ENCODE measurements around the gene CALR3. TPM values are rescaled to one million over a fixed set of nuclear protein-coding genes. Genes with fewer than 3 reads are reported as not detected.
"Not testable (repeated sequence)": the region's sequence is repeated elsewhere in the genome, so short reads cannot be mapped to it uniquely, and the experiment has no call there.

The CALR3 gene
- not detected for total RNA-seq

GRCh38 chr19:16495982-16496612, at the start of gene CALR3, which contains the start of gene C19orf44:
CALR3 (minus strand) TSS chr19:16496167; CDS start chr19:16496129, 38 bp downstream.
C19orf44 (plus strand) TSS chr19:16496394; CDS start chr19:16500793, 4,399 bp downstream.
- H3K27me3 ChIP-seq = no peaks in the 10 kb centered on the region
- no peaks in the 10 kb centered on the region for H3K9me3 ChIP-seq
- TF ChIP-seq EP300 (IDR thresholded peaks at IDR 0.05) (peak; percentile 89 to 98), CTCF (IDR thresholded peaks at IDR 0.05) (peak in 4 of 5 experiments; percentile 16 to 68 (median 36)), POLR2A (IDR thresholded peaks at IDR 0.05) (peak; percentile 40 to 41)
- peaks cover 0 to 16% (median 4%) of the 10 kb centered on the region in 4 donors for H3K4me1 ChIP-seq
- H3K27ac ChIP-seq = peak within 1 kb of the TSS in 3 of 4 donors; percentile 48 to 83 (median 78)
- 1% methylated on average over 40 to 45 of the region's 52 CpGs for WGBS, 2 donors
- H3K36me3 ChIP-seq = peaks cover 0 to 12% (median 0%) of the 10 kb centered on the region in 3 donors
- DNase-seq (ENCODE audit: low spot score in 2 of 2) = peak; percentile 97 to 98
- peak within 1 kb of the TSS; percentile 51 to 73 (median 55) for H3K4me3 ChIP-seq

- peaks cover 8 to 40% (median 29%) of the 10 kb centered on the region in 4 donors for H3K4me1 ChIP-seq
- H3K27ac ChIP-seq = no peak overlapping the region
- DNase-seq (ENCODE audit: low spot score in 2 of 2) = no peak
- no peaks in the 10 kb centered on the region for H3K27me3 ChIP-seq
- whole genome bisulfite sequencing, 2 donors = 88% methylated on average over 11 of the region's 11 CpGs
- H3K9me3 ChIP-seq = no peaks in the 10 kb centered on the region
- peaks cover 0 to 16% (median 0%) of the 10 kb centered on the region in 3 donors for H3K36me3 ChIP-seq
- TF ChIP-seq POLR2A (IDR thresholded peaks at IDR 0.05) (no peak), CTCF (IDR thresholded peaks at IDR 0.05) (no peak), EP300 (IDR thresholded peaks at IDR 0.05) (no peak)
- no peak overlapping the region for H3K4me3 ChIP-seq
Observed at GRCh38 chr19:16544473-16545231, 48.7 kb upstream of the CALR3 start.

GRCh38 chr19:16543734-16544133, 47.8 kb upstream of the CALR3 start:
- not testable (repeated sequence) for H3K27ac ChIP-seq; DNase-seq (ENCODE audit: low spot score in 2 of 2); H3K27me3 ChIP-seq; H3K9me3 ChIP-seq; H3K4me3 ChIP-seq
- peaks cover 0 to 23% (median 0%) of the 10 kb centered on the region in 3 donors for H3K36me3 ChIP-seq
- WGBS, 2 donors = 80 to 85% methylated on average over 6 of the region's 6 CpGs
- peaks cover 8 to 44% (median 31%) of the 10 kb centered on the region in 4 donors for H3K4me1 ChIP-seq

- H3K4me1 ChIP-seq = peaks cover 8 to 47% (median 33%) of the 10 kb centered on the region in 4 donors
- no peak for DNase-seq (ENCODE audit: low spot score in 2 of 2)
- peak overlapping the region; percentile 35 to 91 (median 90) for H3K27ac ChIP-seq
Observed at GRCh38 chr19:16542910-16543472, 47.0 kb upstream of the CALR3 start.

More at GRCh38 chr19:16542910-16543472, 47.0 kb upstream of the CALR3 start:
- H3K4me3 ChIP-seq = peak overlapping the region; percentile 54 to 100 (median 84)
- TF ChIP-seq EP300 (IDR thresholded peaks at IDR 0.05) (no peak), POLR2A (IDR thresholded peaks at IDR 0.05) (no peak), CTCF (IDR thresholded peaks at IDR 0.05) (no peak)
- H3K36me3 ChIP-seq = peaks cover 0 to 24% (median 0%) of the 10 kb centered on the region in 3 donors
- WGBS, 2 donors = 2 to 5% methylated on average over 15 of the region's 15 CpGs
- no peaks in the 10 kb centered on the region for H3K9me3 ChIP-seq
- no peaks in the 10 kb centered on the region for H3K27me3 ChIP-seq
